ENCODE measurements around the gene MED16.
"Not testable (repeated sequence)": the region's sequence is repeated elsewhere in the genome, so short reads cannot be mapped to it uniquely, and the experiment has no call there.

MED16 gene

GRCh38 chr19:885536-886224, 7.3 kb downstream of the MED16 start:
- no peak for DNase-seq

DNA sequence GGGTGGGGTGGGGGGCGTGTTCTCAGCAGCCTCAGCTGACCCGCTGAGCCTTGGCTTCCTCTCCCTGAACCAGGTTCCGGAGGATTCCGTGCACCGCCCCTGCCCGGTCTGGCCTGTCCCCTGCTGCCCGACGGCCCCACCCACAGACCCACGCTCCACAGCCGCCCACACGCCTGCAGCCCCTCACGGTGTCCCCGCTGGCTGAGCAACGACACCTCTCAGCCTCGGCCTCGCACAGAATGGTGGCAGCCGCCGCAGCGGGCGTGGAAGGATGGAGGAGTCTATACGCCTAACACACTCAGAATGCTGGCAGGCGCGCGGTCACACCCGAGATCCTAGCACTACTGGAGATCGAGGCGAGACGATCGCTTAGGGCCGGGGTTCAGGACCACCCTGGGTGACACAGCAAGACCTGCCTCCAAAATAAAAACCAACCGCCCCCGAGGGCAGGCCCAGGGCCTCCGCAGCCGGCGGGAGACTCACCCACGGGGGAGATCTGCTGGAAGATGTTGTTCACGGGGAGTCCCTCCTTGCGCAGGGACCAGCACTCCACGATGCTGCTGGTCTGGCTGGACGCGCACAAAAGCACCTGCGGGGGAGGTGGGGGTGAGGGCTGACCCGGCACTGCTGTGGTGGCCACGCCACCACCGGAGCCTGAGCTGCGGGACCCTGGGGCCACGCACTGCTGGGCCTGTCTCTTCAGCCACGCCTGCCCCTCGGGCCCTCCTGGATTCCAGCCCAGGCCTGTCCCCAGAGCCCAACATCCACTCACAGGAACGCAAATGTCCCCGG, 8.4 kb downstream of the MED16 start:
- DNase-seq: no peak

DNA sequence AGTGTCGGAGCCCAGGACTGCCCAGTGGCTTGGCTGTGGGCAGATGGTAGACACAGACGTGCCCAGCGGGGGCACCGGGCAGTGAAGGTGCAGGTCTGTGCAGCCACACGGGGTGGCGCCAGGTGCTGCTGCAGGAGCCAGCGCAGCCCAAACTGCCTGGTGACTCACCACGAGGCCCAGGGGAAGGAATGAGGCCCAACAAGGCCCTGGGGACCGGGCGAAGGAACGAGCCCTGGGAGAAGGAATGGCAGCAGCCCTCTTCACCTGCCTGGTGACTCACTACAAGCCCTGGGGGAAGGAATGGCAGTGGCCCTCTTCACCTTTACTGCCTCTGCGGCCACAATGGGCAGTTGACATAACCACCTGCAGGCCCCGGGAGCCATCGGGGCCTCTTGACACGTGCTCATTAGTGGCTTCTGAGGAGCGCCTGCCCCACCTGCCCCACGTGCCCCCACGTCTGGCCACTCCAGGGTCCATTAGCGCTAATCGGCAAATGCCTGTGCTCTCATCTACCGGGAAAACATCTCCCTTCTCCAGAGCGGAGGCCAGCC, 9.3 kb downstream of the MED16 start:
- DNase-seq: no peak

DNA sequence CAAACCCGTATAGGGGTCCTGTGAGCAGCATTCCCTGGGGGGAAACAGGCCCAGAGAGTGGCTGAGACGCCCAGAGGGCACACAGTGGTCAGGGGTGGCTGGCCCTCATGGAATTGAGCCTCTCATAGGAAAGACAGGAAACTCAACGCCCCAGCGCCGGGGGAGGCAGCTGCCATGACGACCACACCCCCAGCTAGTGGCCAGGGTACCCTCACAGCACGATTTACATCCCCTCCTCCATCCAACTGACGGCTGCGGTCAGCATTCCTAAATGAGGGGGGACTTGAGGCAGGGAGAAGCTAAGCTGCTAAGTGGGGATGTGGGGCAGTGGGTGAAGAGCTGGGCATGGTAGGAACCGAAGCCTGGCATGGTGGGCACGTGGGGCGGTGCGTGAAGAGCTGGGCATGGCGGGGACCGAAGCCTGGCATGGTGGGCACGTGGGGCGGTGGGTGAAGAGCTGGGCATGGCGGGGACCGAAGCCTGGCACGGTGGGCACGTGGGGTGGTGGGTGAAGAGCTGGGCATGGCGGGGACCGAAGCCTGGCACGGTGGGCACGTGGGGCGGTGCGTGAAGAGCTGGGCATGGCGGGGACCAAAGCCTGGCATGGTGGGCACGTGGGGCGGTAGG, 10.0 kb downstream of the MED16 start:
- no peak for DNase-seq

DNA sequence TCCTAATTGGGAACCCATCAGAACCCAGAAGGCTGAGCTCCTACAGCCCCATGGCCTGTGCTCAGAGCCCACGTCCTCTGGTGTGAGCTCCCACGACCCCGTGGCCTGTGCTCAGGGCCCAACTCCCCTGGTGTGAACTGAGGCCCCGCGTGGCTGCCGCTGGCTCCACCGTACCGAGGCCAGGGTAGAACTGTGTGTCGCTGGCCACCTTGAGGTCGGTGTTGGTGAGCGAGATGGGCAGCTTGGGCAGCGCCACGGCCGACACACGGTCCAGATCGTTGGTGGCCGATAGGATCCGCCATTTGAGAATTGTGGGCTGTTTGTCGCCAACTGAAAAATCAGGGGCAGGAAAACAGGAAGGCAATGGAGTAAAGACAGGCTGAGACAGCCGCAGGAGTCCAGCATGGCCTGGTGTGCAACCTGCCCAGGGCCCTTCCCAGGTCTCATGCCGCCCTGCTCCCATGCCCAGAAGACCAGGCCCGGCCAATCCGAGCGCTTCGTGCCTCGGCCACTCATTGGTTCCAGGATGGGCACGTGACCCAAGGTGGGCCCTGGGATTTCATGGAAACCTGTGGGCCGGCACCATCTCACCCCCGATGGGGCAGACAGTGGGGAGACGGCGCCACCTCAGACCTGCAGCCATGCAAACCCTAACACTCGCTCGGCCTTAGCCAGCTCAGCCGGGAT, 11.5 kb downstream of the MED16 start:
- no peak for DNase-seq

- no peak for DNase-seq
Measured at GRCh38 chr19:879711-880438, 13.1 kb downstream of the MED16 start.

DNA sequence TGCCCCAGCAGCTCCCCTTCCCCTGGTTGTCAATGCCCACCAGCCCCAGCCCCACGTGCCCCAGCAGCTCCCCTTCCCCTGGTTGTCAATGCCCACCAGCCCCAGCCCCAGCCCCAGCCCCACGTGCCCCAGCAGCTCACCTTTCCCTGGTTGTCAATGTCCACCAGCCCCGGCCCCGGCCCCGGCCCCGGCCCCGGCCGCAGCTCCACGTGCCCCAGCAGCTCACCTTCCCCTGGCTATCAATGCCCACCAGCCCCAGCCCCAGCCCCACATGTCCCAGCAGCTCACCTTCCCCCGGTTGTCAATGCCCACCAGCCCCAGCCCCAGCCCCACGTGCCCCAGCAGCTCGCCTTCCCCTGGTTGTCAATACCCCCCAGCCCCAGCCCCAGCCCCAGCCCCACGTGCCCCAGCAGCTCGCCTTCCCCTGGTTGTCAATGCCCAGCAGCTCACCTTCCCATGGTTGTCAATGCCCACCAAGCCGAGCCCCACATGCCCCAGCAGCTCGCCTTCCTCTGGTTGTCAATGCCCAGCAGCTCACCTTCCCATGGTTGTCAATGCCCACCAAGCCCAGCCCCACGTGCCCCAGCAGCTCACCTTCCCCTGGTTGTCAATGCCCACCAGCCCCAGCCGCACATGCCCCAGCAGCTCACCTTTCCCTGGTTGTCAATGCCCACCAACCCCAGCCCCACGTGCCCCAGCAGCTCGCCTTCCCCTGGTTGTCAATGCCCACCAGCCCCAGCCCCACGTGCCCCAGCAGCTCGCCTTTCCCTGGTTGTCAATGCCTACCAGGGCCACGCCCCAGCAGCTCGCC, 14.0 kb downstream of the MED16 start:
- DNase-seq: not testable (repeated sequence)

- not testable (repeated sequence) for DNase-seq
Measured at GRCh38 chr19:877992-878660, 14.9 kb downstream of the MED16 start.

DNA sequence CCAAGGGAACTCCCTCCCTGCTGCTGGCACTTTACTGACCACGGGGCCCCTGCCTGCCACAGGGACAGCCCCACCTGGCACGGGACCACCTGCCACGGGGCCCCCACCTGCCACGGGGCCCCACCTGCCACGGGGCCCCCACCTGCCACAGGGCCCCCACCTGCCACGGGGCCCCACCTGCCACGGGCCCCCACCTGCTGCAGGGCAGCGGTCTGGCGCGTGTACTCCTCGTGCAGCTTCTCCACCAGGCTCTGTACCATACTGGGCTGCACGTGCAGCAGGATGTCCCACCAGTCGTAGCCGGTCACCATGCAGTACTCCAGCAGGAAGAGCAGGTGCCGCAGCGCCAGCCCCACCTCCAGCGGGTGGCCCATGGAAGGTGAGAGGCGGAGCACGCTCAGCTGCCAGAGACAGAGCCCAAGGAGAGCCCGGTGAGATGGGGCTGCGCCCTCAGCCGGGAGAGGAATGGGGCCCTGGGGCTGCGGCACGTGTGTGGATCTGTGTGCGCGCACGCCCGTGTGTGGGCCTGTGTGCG, 16.1 kb downstream of the MED16 start:
- no peak for DNase-seq

DNA sequence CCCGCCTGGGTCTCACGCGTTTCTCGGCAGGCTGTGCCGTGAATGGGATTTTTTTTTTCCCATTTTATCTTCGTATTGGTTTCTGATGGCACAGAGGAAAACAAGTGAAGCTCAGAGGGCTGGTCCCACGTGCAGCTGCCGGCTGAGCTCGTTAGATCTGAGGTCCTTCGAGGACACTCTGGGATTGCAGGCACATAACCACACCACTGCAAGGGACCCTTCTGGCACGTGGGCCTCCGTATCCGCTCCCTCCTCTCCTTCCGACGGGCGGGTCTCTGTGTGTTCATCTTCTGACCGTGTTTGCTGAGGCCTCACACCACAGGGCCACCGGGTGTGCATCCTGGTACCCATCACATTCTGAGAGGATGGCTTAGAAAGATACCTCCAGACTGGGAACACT, 16.9 kb downstream of the MED16 start:
- DNase-seq: no peak

DNA sequence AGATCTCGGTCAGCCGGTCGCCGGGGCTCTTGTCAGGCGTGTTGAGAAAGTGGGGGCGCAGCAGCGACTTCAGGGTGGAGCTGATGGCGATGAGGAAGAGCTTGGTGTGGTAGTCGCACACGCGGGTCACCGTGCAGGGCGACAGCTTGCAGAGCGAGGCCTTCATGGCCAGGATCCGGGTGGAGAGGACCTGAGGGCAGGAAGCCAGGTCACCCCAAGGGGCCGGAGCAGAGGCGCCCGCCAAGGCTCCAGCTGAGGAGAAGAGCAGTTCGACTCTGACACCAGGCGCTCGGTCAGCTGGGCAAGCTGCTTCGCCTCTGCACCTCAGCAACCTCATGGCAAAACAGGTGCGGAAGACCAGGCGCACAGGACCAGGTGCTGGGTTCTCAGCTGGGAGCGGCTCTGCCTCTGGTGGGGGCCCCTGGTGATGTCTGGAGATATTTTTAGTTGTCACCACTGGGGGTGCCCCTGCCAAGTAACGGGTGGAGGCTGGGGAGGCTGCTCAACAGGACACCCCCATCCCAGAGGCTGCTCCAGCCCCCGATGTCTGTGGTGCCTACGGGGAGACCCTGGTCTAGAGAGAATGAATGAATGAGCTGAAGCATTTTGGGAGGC, 17.6 kb downstream of the MED16 start:
- no peak for DNase-seq

DNA sequence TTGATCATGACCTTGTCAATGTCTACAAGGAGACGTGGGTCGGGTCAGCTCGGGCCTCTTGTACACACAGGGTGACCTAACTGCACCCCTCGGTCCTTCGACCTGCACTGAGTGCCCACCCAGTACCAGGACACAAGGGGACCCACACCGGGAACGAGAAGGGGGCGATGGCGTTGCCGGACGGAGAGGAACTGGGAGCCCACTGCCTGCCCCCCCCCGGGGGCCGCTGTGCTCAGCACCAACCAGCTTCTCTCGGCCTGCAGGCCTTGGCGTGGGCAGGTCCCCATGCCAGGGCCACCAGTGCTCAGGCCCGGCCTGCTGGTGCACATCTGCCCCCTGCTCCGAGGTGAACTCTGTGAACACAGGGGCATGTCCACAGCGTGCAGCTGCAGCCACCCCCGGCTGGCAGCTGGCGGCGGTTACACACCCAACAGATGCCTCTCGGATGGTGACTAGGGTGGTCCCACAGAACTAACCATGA, 19.4 kb downstream of the MED16 start:
- no peak for DNase-seq

GRCh38 chr19:873084-873483, 19.9 kb downstream of the MED16 start:
- no peak for DNase-seq

GRCh38 chr19:872266-872951, 20.6 kb downstream of the MED16 start:
- DNase-seq: no peak

- DNase-seq: peak; percentile 7
Measured at GRCh38 chr19:871446-872265, 21.3 kb downstream of the MED16 start.

DNA sequence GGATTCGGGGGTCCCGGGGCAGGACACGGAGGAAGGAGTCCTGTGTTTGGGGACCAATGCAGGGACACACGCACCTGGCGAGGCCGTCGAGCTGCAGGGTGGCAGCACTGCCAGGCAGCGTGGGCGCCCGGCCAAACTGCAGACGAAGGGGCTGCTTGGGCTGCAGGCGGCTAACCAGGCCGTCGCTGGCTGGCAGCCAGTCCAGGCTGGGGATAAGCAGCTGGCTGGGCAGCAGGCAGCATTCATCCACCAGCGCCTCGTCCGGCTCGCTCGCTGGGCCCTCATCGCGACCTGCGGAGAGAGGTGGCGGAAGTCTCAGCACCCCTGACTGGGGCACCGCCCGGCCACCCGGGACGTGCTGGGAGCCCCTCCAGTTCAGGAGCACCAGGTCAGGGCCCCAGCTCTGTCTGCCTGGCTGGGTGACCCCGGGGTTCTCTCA, 22.0 kb downstream of the MED16 start:
- peak; percentile 51 for DNase-seq

DNA sequence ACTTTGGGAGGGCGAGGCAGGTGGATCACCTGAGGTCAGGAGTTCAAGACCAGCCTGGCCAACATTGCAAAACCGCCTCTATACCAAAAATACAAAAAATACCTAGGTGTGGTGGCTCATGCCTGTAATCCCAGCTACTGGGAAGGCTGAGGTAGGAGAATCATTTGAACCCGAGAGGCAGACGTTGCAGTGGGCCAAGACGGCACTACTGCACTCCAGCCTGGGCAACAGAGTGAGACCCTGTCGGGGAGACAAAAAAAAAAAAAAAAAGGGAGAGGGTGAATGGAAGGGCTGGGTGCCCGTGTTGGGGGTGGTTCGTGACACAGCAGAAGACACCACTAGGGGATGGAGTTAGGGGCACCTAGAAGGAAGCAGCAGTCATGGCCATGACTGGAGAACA, 22.7 kb downstream of the MED16 start:
- no peak for DNase-seq
